Caco-2 (cell line): Measurements from ENCODE around the gene UNKL. TPM values are rescaled to one million over a fixed set of nuclear protein-coding genes. Genes with fewer than 3 reads are reported as not detected.

ENCODE experiments used
- BruUV-seq: library from RNA; stranded (reverse); fragments of 400-500 nt; replicated peaks from 2 replicates; lab custom pipeline; 2021; lab: Mats Ljungman, UMichigan
- CTCF ChIA-PET: fragments of 300-600 bp; sonication (Branson Sonifier 250); formaldehyde crosslinking; loops from one replicate; lab custom pipeline; 2022; ENCODE audit warnings: antibody characterized with exemption; lab: Charles Lee
- POLR2A ChIA-PET: fragments of 300-600 bp; sonication (Branson Sonifier 250); formaldehyde crosslinking; loops from one replicate; lab custom pipeline; 2022; ENCODE audit warnings: antibody characterized with exemption; lab: Charles Lee
- DNase-seq, 2 experiments: peaks; one replicate each; pipeline versions ENCODE4 v3.0.0 to v3.0.0-alpha.2; 2020 to 2022
- H3K27me3 ChIP-seq: replicated peaks from 2 replicates; pipeline ENCODE4 v1.6.0; 2011; ENCODE audit warnings: low read length; ENCODE audit not compliant: control insufficient read depth, insufficient read depth
- H3K36me3 ChIP-seq: 2 replicates; pipeline ENCODE4 v1.5.1; 2011; ENCODE audit warnings: low read length; ENCODE audit not compliant: control insufficient read depth, insufficient read depth
- H3K4me1 ChIP-seq: fragments of 250-450 bp; sonication (Bioruptor Pico); 2 replicates; pipeline ENCODE4 v1.5.1; 2020; ENCODE audit warnings: mild to moderate bottlenecking
- H3K4me3 ChIP-seq: 2 replicates; pipeline ENCODE4 v1.5.1; 2011; ENCODE audit warnings: low read depth, mild to moderate bottlenecking, control low read depth, low read length
- H3K9me3 ChIP-seq: fragments of 250-450 bp; sonication (Bioruptor Pico); 2 replicates; pipeline ENCODE4 v1.5.1; 2020; ENCODE audit warnings: mild to moderate bottlenecking, moderate library complexity
- H3K27ac Mint-ChIP-seq: one replicate; pipeline ENCODE4 v1.8.0; 2022; ENCODE audit warnings: mixed read lengths; ENCODE audit not compliant: unreplicated experiment
- H3K27me3 Mint-ChIP-seq: one replicate; pipeline ENCODE4 v1.8.0; 2022; ENCODE audit warnings: mixed read lengths; ENCODE audit not compliant: insufficient read depth, unreplicated experiment
- H3K36me3 Mint-ChIP-seq: one replicate; pipeline ENCODE4 v1.8.0; 2022; ENCODE audit warnings: mild to moderate bottlenecking, mixed read lengths; ENCODE audit not compliant: insufficient read depth, unreplicated experiment
- H3K4me1 Mint-ChIP-seq: one replicate; pipeline ENCODE4 v1.8.0; 2022; ENCODE audit warnings: low read depth, mixed read lengths; ENCODE audit not compliant: unreplicated experiment
- H3K4me3 Mint-ChIP-seq: one replicate; pipeline ENCODE4 v1.8.0; 2022; ENCODE audit warnings: mild to moderate bottlenecking, moderate library complexity, mixed read lengths; ENCODE audit not compliant: unreplicated experiment
- H3K9me3 Mint-ChIP-seq: one replicate; pipeline ENCODE4 v1.8.0; 2022; ENCODE audit warnings: mixed read lengths; ENCODE audit not compliant: unreplicated experiment
- intact Hi-C: fragments of 100-400 bp; cut with micrococcal nuclease; formaldehyde crosslinking; loops from one replicate; pipeline ENCODE4 v1.10.0; 2022; ENCODE audit not compliant: unreplicated experiment
- total RNA-seq: library from RNA; stranded (reverse); gene quantifications from 2 replicates; pipeline ENCODE4 v1.2.3, GENCODE V29; 2022
- TF ChIP-seq, protein P1 (sequence below), 2 experiments: fragments of 200-600 bp in 1 of 2; IDR thresholded peaks; 1 replicate in 1 of 2; 2 replicates in 1 of 2; pipeline versions ENCODE4 v1.5.1 to v1.8.0; 2011 to 2022; ENCODE audit warnings: antibody characterized with exemption in 1 of 2, control low read depth in 1 of 2, inconsistent platforms in 1 of 2, low read depth in 1 of 2, low read length in 1 of 2, mild to moderate bottlenecking in 1 of 2, moderate library complexity in 1 of 2; ENCODE audit not compliant: insufficient read depth in 1 of 2, severe bottlenecking in 1 of 2, unreplicated experiment in 1 of 2

Gene UNKL
- total RNA-seq, 1 experiment from 2014 or later = 31.2 TPM

DNA sequence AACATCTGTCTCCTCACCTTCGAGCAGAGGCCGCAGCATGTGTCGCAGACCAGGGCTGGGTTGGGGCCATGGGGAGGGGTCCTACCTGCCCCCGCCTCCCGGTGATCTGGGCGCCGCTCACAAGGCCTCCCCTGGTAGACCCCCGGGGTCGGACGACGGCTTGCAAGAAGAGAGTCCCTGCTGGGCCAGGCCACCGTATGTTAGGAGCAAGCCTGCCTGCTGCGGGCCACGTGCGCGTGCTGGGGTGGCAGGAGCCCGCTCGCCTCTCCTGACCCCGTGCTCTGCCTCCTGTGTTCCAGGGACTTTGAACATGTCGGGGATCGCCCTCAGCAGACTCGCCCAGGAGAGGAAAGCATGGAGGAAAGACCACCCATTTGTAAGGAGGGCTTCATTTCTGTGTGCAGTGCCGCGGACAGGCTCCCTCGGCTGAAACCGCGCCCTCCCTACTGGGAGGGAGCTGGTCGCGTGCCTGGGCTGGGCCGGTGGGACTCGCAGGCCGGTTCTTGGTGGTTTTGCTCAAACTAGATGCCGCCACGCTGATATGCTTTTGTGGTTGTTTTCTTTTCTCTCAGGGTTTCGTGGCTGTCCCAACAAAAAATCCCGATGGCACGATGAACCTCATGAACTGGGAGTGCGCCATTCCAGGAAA, 100.7 kb downstream of the UNKL start:
- H3K27me3 Mint-ChIP-seq = no peaks in the 10 kb centered on the region
- H3K27me3 ChIP-seq = no peaks in the 10 kb centered on the region
- intact Hi-C loops = no loop called here
- no peak overlapping the region for H3K4me3 Mint-ChIP-seq
- POLR2A ChIA-PET = no interaction called here
- no peaks in the 10 kb centered on the region for H3K9me3 ChIP-seq
- peaks cover 3% of the 10 kb centered on the region for H3K36me3 ChIP-seq
- TF ChIP-seq, protein P1, sequence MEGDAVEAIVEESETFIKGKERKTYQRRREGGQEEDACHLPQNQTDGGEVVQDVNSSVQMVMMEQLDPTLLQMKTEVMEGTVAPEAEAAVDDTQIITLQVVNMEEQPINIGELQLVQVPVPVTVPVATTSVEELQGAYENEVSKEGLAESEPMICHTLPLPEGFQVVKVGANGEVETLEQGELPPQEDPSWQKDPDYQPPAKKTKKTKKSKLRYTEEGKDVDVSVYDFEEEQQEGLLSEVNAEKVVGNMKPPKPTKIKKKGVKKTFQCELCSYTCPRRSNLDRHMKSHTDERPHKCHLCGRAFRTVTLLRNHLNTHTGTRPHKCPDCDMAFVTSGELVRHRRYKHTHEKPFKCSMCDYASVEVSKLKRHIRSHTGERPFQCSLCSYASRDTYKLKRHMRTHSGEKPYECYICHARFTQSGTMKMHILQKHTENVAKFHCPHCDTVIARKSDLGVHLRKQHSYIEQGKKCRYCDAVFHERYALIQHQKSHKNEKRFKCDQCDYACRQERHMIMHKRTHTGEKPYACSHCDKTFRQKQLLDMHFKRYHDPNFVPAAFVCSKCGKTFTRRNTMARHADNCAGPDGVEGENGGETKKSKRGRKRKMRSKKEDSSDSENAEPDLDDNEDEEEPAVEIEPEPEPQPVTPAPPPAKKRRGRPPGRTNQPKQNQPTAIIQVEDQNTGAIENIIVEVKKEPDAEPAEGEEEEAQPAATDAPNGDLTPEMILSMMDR (IDR thresholded peaks at IDR 0.05; ENCODE audit: insufficient read depth in 1 of 2, low read depth in 1 of 2, low read length in 1 of 2, severe bottlenecking in 1 of 2, unreplicated experiment in 1 of 2) = no peak
- CTCF ChIA-PET = no interaction called here
- no peak overlapping the region for H3K27ac Mint-ChIP-seq
- no peak overlapping the region for H3K4me3 ChIP-seq
- peaks cover 5% of the 10 kb centered on the region; the same call in 1 of the 2 replicates for H3K4me1 ChIP-seq
- no peak for DNase-seq
- peaks cover 70% of the 10 kb centered on the region for H3K36me3 Mint-ChIP-seq
- BruUV-seq = no TSS peak
- no peaks in the 10 kb centered on the region for H3K9me3 Mint-ChIP-seq
- H3K4me1 Mint-ChIP-seq = no peaks in the 10 kb centered on the region

Other genes with a start within 250 kb of the UNKL start
- not detected in 2 replicates for gene TPSG1, start 189.4 kb downstream of the UNKL start, total RNA-seq
- not detected in 2 replicates for gene TPSB2, start 184.5 kb downstream of the UNKL start, total RNA-seq
- not detected in 2 replicates for gene TPSAB1, start 174.0 kb downstream of the UNKL start, total RNA-seq
- not detected in 2 replicates for gene TPSD1, start 158.6 kb downstream of the UNKL start, total RNA-seq
- 178 and 199 TPM in 2 replicates for gene UBE2I, start 105.1 kb downstream of the UNKL start, total RNA-seq
- 4.2 and 5.0 TPM in 2 replicates for gene BAIAP3, start 81.1 kb downstream of the UNKL start, total RNA-seq
- 48.3 and 48.6 TPM in 2 replicates for gene TSR3, start 62.8 kb downstream of the UNKL start, total RNA-seq
- 37.3 and 37.6 TPM in 2 replicates for gene GNPTG, start 62.8 kb downstream of the UNKL start, total RNA-seq
- 15.4 and 17.9 TPM in 2 replicates for gene UQCC4, start 6.0 kb upstream of the UNKL start, total RNA-seq
- 2.0 and 2.1 TPM in 2 replicates for gene PERCC1, start 16.4 kb upstream of the UNKL start, total RNA-seq
- gene CCDC154, start 29.9 kb upstream of the UNKL start, total RNA-seq = 0.88 and 1.1 TPM in 2 replicates
- 119 and 127 TPM in 2 replicates for gene CLCN7, start 60.3 kb upstream of the UNKL start, total RNA-seq
- not detected in 2 replicates for gene PTX4, start 74.2 kb upstream of the UNKL start, total RNA-seq
- 55.7 and 62.6 TPM in 2 replicates for gene TELO2, start 78.7 kb upstream of the UNKL start, total RNA-seq
- gene TMEM204, start 119.0 kb upstream of the UNKL start, total RNA-seq = not detected in 2 replicates
- gene IFT140, start 197.4 kb upstream of the UNKL start, total RNA-seq = 16.0 and 16.2 TPM in 2 replicates
- 24.7 and 27.3 TPM in 2 replicates for gene CRAMP1, start 197.7 kb upstream of the UNKL start, total RNA-seq